Hematopoietic multipotent progenitor cell treated with erythropoietin and hydrocortisone succinate and interleukin-3 and kit ligand, for 8 days (in vitro differentiated cells): ENCODE measurements around the gene TNS1.

Source experiments
- DNase-seq: peaks from one replicate; pipeline ENCODE4 v3.0.0-alpha.2; 2015

The TNS1 gene

GRCh38 chr2:217907266-217907665, 95.5 kb downstream of the TNS1 start:
- no peak for DNase-seq

GRCh38 chr2:217906798-217907197, 96.0 kb downstream of the TNS1 start:
- DNase-seq, result no peak

GRCh38 chr2:217905896-217906295, 96.9 kb downstream of the TNS1 start:
- no peak for DNase-seq

GRCh38 chr2:217905395-217905794, 97.4 kb downstream of the TNS1 start:
- DNase-seq, result peak; percentile 81

GRCh38 chr2:217904614-217904965, 98.2 kb downstream of the TNS1 start:
- no peak for DNase-seq

GRCh38 chr2:217903859-217904613, 98.8 kb downstream of the TNS1 start:
- peak; percentile 62 for DNase-seq

- DNase-seq, result no peak
Measured at GRCh38 chr2:217903142-217903858, 99.5 kb downstream of the TNS1 start.

- DNase-seq, result peak; percentile 42
Measured at GRCh38 chr2:217902379-217903141, 100.2 kb downstream of the TNS1 start.

GRCh38 chr2:217901835-217902378, 100.9 kb downstream of the TNS1 start:
- DNase-seq, result no peak

GRCh38 chr2:217901400-217901799, 101.4 kb downstream of the TNS1 start:
- DNase-seq, result no peak

- DNase-seq, result no peak
Measured at GRCh38 chr2:217900780-217901360, 101.9 kb downstream of the TNS1 start.

GRCh38 chr2:217900010-217900779, 102.6 kb downstream of the TNS1 start:
- peak; percentile 12 for DNase-seq

- peak; percentile 47 for DNase-seq
Measured at GRCh38 chr2:217899231-217900009, 103.4 kb downstream of the TNS1 start.

- no peak for DNase-seq
Measured at GRCh38 chr2:217897816-217898806, 104.7 kb downstream of the TNS1 start.

- DNase-seq, result no peak
Measured at GRCh38 chr2:217897091-217897715, 105.6 kb downstream of the TNS1 start.

- DNase-seq, result no peak
Measured at GRCh38 chr2:217895070-217895635, 107.6 kb downstream of the TNS1 start.

- no peak for DNase-seq
Measured at GRCh38 chr2:217893440-217893839, 109.4 kb downstream of the TNS1 start.

- no peak for DNase-seq
Measured at GRCh38 chr2:217892560-217892959, 110.2 kb downstream of the TNS1 start.

GRCh38 chr2:217890445-217890844, 112.3 kb downstream of the TNS1 start:
- DNase-seq, result peak; percentile 25
